Neural cell (in vitro differentiated cells): ENCODE results near the gene PPOX.

ENCODE experiments used
- CTCF ChIP-seq: fragments of 450-650 bp; IDR thresholded peaks from 2 replicates; pipeline ENCODE4 v1.5.1; 2014; ENCODE audit warnings: antibody characterized with exemption, mild to moderate bottlenecking, moderate library complexity; ENCODE audit not compliant: poor library complexity, severe bottlenecking
- EZH2 ChIP-seq: fragments of 200-600, 300-800 bp; shearing (Covaris generic), sonication (generic); IDR thresholded peaks from 2 replicates; pipeline ENCODE4 v1.6.1; 2014; ENCODE audit warnings: antibody characterized with exemption, low read length, borderline replicate concordance, mild to moderate bottlenecking; ENCODE audit not compliant: insufficient read depth, poor library complexity, severe bottlenecking
- SMC3 ChIP-seq: fragments of 450-650 bp; conservative IDR thresholded peaks from 2 replicates; pipeline ENCODE4 v1.6.1; 2014; ENCODE audit warnings: antibody characterized with exemption, mild to moderate bottlenecking, moderate library complexity; ENCODE audit not compliant: poor library complexity
- TAF1 ChIP-seq: IDR thresholded peaks from 2 replicates; pipeline ENCODE4 v1.6.1; 2012; ENCODE audit warnings: low read depth

- no peak for TF ChIP-seq CTCF
- TF ChIP-seq EZH2, result no peak
- TF ChIP-seq TAF1, result no peak
- TF ChIP-seq SMC3, result no peak
These were observed 48.9 kb downstream of the PPOX start, which contains the start of gene FCER1G for GRCh38 chr1:161215076-161215475.
